ENCODE measurements around the gene C1QTNF9B.
"Not testable (repeated sequence)": the region's sequence is repeated elsewhere in the genome, so short reads cannot be mapped to it uniquely, and the experiment has no call there.

- TF ChIP-seq, protein P1, sequence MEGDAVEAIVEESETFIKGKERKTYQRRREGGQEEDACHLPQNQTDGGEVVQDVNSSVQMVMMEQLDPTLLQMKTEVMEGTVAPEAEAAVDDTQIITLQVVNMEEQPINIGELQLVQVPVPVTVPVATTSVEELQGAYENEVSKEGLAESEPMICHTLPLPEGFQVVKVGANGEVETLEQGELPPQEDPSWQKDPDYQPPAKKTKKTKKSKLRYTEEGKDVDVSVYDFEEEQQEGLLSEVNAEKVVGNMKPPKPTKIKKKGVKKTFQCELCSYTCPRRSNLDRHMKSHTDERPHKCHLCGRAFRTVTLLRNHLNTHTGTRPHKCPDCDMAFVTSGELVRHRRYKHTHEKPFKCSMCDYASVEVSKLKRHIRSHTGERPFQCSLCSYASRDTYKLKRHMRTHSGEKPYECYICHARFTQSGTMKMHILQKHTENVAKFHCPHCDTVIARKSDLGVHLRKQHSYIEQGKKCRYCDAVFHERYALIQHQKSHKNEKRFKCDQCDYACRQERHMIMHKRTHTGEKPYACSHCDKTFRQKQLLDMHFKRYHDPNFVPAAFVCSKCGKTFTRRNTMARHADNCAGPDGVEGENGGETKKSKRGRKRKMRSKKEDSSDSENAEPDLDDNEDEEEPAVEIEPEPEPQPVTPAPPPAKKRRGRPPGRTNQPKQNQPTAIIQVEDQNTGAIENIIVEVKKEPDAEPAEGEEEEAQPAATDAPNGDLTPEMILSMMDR (IDR thresholded peaks at IDR 0.05): not testable (repeated sequence)
- not testable (repeated sequence) for TF ChIP-seq POLR2A (IDR thresholded peaks at IDR 0.05); POLR2AphosphoS5 (IDR thresholded peaks at IDR 0.05; ENCODE audit: insufficient read depth in 1 of 2, low read depth in 1 of 2)
These were observed 16.6 kb downstream of the C1QTNF9B start for GRCh38 chr13:23880493-23881401.

Data from vagina (tissue), 2 donors.